Measurements from ENCODE around the gene SLC6A6.

- TF ChIP-seq CTCF (conservative IDR thresholded peaks at IDR 0.05 in 1 of 2, IDR thresholded peaks at IDR 0.05 in 1 of 2; ENCODE audit: extremely low read depth in 1 of 2, insufficient read depth in 1 of 2, low read depth in 1 of 2, low read length in 2 of 2) = no peak
- no peak for TF ChIP-seq EZH2 (IDR thresholded peaks at IDR 0.05; ENCODE audit: borderline replicate concordance, low read length)
These were observed 75.0 kb downstream of the SLC6A6 start for GRCh38 chr3:14477311-14477935.
